GM18861 (cell line): ENCODE results near the gene TNFAIP8.

Source experiments
- ATAC-seq: cut with Tn5 transposase; IDR thresholded peaks from one replicate; pipeline ENCODE4 v1.9.1; 2021; ENCODE audit not compliant: unreplicated experiment

TNFAIP8 gene

GRCh38 chr5:119345861-119346260, 10.0 kb upstream of the TNFAIP8 start:
- ATAC-seq, result no peak

GRCh38 chr5:119346394-119346793, 9.4 kb upstream of the TNFAIP8 start:
- ATAC-seq, result no peak

GRCh38 chr5:119347574-119347973, 8.2 kb upstream of the TNFAIP8 start:
- ATAC-seq, result no peak

- ATAC-seq, result no peak
Observed at GRCh38 chr5:119347991-119348390, 7.8 kb upstream of the TNFAIP8 start.

GRCh38 chr5:119353213-119353612, 2.6 kb upstream of the TNFAIP8 start:
- no peak for ATAC-seq

GRCh38 chr5:119353686-119354366, 2.0 kb upstream of the TNFAIP8 start:
- ATAC-seq, result peak; percentile 59

- no peak for ATAC-seq
Observed at GRCh38 chr5:119354537-119355243, 1.1 kb upstream of the TNFAIP8 start.

GRCh38 chr5:119355244-119355638, 578 bp upstream of the TNFAIP8 start:
- ATAC-seq, result no peak

- ATAC-seq, result no peak
Observed at GRCh38 chr5:119356612-119357188, 881 bp downstream of the TNFAIP8 start.

GRCh38 chr5:119357270-119357669, 1.5 kb downstream of the TNFAIP8 start:
- ATAC-seq, result no peak

- no peak for ATAC-seq
Observed at GRCh38 chr5:119357808-119358529, 2.1 kb downstream of the TNFAIP8 start.

- ATAC-seq, result no peak
Observed at GRCh38 chr5:119358530-119358900, 2.7 kb downstream of the TNFAIP8 start.

GRCh38 chr5:119358901-119359603, 3.2 kb downstream of the TNFAIP8 start:
- no peak for ATAC-seq

- ATAC-seq, result no peak
Observed at GRCh38 chr5:119359737-119360413, 4.1 kb downstream of the TNFAIP8 start.

- no peak for ATAC-seq
Observed at GRCh38 chr5:119360905-119361593, 5.2 kb downstream of the TNFAIP8 start.

- no peak for ATAC-seq
Observed at GRCh38 chr5:119361594-119362125, 5.8 kb downstream of the TNFAIP8 start.

GRCh38 chr5:119362714-119363113, 6.9 kb downstream of the TNFAIP8 start:
- no peak for ATAC-seq

GRCh38 chr5:119363271-119363670, 7.5 kb downstream of the TNFAIP8 start:
- no peak for ATAC-seq

- no peak for ATAC-seq
Observed at GRCh38 chr5:119363936-119364335, 8.1 kb downstream of the TNFAIP8 start.
